AG04450 (cell line): ENCODE data around the gene APOO. TPM values are rescaled to one million over a fixed set of nuclear protein-coding genes. Genes with fewer than 3 reads are reported as not detected.
A peak's percentile ranks its signal among the peaks of the same experiment; 100 is the strongest.
"Not testable (repeated sequence)": the region's sequence is repeated elsewhere in the genome, so short reads cannot be mapped to it uniquely, and the experiment has no call there.

Experiments used
- CTCF ChIA-PET: fragments of 300-600, 350-600 bp; formaldehyde crosslinking; extraction: SDS; loops from one replicate; lab custom pipeline; 2022; ENCODE audit warnings: antibody characterized with exemption, inconsistent platforms; lab: Charles Lee
- POLR2A ChIA-PET: fragments of 350-600 bp; formaldehyde crosslinking; extraction: SDS; loops from one replicate; lab custom pipeline; 2021; ENCODE audit warnings: antibody characterized with exemption, inconsistent platforms; lab: Yijun Ruan, JAX
- DNase-seq: peaks from one replicate; pipeline ENCODE4 v3.0.0-alpha.2; 2011; ENCODE audit warnings: low read depth, low spot score
- H3K27ac ChIP-seq: one replicate; pipeline ENCODE4 v1.5.1; 2012; ENCODE audit warnings: low read depth, low read length, control low read depth
- H3K27me3 ChIP-seq: one replicate; pipeline ENCODE4 v1.6.0; 2012; ENCODE audit warnings: low read length; ENCODE audit not compliant: control insufficient read depth, insufficient read depth
- H3K4me3 ChIP-seq: 2 replicates; pipeline ENCODE4 v1.5.1; 2011; ENCODE audit warnings: mild to moderate bottlenecking, low read depth, low read length, control low read depth
- H3K9me3 ChIP-seq: 2 replicates; pipeline ENCODE4 v1.5.1; 2012; ENCODE audit warnings: low read length; ENCODE audit not compliant: control insufficient read depth, insufficient read depth
- polyA plus RNA-seq: library from polyadenylated mRNA; depleted of rRNA; stranded (reverse); fragments of >200 nt; gene quantifications from 2 replicates; pipeline ENCODE4 v1.2.3, GENCODE V29; 2011
- TF ChIP-seq, protein P1 (sequence below): IDR thresholded peaks from 2 replicates; pipeline ENCODE4 v1.5.1; 2011; ENCODE audit warnings: low read depth, low read length, control low read depth, inconsistent platforms

Gene APOO
- polyA plus RNA-seq, 1 experiment = 16.3 TPM

DNA sequence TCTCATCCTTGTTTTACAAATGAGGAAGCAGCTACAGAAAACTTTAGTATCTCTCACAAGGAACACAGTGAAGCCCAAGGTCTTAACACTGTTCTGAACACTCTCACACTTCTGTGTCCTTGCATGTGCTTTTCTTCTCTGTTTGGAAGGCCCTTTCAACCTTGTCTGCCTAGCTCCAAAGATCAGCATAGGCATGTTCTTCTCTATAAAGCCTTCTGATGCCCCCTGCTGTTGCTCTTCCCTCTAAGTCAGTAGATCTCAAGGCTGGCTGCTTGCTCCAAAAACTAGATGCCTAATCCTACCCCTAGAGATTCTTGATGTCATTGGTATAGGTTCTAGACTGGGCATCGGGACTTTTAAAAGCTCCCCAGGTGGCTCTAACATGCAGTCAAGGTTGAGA is 5.9 kb downstream of the APOO start:
- Histone ChIP-seq H3K4me3 (no peak overlapping the region), H3K27me3 (no peaks in the 10 kb centered on the region), H3K27ac (no peak overlapping the region), H3K9me3 (no peaks in the 10 kb centered on the region)
- ChIA-PET POLR2A (interaction anchor here (0.8 to 3.1 kb wide), 6 partner anchors 81 to 160 kb away, joined by 3 to 60 read pairs (median 4); partner anchors contain the start of genes ACOT9, EIF2S3 and SAT1), CTCF (interaction anchor here (0.6 to 4.4 kb wide), 42 partner anchors 11 to 1917 kb away, joined by 3 to 102 read pairs (median 5); partner anchors contain the start of genes ACOT9, EIF2S3, KLHL15 and SAT1)
- TF ChIP-seq, protein P1, sequence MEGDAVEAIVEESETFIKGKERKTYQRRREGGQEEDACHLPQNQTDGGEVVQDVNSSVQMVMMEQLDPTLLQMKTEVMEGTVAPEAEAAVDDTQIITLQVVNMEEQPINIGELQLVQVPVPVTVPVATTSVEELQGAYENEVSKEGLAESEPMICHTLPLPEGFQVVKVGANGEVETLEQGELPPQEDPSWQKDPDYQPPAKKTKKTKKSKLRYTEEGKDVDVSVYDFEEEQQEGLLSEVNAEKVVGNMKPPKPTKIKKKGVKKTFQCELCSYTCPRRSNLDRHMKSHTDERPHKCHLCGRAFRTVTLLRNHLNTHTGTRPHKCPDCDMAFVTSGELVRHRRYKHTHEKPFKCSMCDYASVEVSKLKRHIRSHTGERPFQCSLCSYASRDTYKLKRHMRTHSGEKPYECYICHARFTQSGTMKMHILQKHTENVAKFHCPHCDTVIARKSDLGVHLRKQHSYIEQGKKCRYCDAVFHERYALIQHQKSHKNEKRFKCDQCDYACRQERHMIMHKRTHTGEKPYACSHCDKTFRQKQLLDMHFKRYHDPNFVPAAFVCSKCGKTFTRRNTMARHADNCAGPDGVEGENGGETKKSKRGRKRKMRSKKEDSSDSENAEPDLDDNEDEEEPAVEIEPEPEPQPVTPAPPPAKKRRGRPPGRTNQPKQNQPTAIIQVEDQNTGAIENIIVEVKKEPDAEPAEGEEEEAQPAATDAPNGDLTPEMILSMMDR = peak; percentile 60
- peak; percentile 49 for DNase-seq

DNA sequence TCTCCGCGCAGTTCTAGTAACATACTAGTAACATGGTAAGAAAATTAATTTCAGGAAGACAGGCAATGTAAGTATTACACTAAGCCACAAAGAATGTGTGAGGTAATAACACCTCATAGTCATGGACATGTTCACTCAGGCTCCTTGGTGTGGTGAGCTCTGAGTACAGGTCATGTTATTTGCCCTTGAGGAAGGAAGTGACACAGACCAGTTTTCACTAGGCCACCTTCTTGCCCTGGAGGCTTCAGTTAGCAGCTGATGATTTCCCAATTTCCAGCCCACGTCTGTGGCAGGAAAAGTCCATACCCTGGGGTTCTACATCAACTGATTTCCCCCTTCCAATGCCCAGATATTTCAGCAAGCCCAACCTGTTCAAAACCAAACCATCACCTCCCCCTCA is 6.7 kb downstream of the APOO start:
- TF ChIP-seq, protein P1 = no peak
- H3K27ac ChIP-seq = peak overlapping the region; percentile 21
- POLR2A ChIA-PET = interaction anchor here (0.8 to 3.1 kb wide), 3 partner anchors 81 to 154 kb away, joined by 3 to 60 read pairs (median 4); partner anchors contain the start of genes EIF2S3 and SAT1
- H3K9me3 ChIP-seq = no peaks in the 10 kb centered on the region
- CTCF ChIA-PET = interaction anchor here (0.5 to 4.4 kb wide), 28 partner anchors 11 to 1916 kb away, joined by 3 to 102 read pairs (median 8); partner anchors contain the start of genes ACOT9, EIF2S3 and SAT1
- no peak overlapping the region for H3K4me3 ChIP-seq
- DNase-seq = peak; percentile 23
- H3K27me3 ChIP-seq = no peaks in the 10 kb centered on the region

DNA sequence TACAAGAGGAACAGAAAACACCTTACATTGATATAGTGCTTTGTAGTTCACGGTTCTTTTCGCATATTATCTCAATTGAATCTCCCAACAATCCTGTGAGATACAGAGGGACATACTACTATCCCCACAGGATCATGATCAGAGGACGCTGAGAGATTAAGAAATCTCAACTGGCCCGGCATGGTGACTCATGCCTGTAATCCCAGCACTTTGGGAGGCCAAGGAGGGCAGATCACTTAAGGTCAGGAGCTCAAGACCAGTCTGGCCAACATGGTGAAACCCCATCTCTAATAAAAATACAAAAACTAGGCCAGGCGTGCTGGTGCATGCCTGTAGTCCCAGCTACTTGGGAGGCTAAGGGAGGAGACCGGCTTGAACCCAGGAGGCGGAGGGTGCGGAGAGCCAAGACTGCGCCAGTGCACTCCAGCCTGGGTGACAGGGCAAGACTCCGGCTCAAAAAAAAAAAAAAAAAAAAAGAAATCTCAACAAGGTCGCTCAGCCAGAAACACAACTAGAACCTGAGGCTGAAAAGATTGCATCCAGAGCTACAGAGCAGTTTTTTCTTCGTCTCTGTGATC is 7.4 kb downstream of the APOO start:
- POLR2A ChIA-PET = interaction anchor here (3.1 kb wide), 1 partner anchor 117 kb away, joined by 60 read pairs; the partner anchor contains the start of gene SAT1
- Histone ChIP-seq H3K9me3 (no peaks in the 10 kb centered on the region), H3K4me3 (no peak overlapping the region), H3K27ac (no peak overlapping the region), H3K27me3 (no peaks in the 10 kb centered on the region)
- TF ChIP-seq, protein P1 = no peak
- CTCF ChIA-PET = interaction anchor here (2.0 to 4.4 kb wide), 3 partner anchors 117 to 212 kb away, joined by 16 to 102 read pairs (median 63); partner anchors contain the start of gene SAT1
- DNase-seq = no peak

DNA sequence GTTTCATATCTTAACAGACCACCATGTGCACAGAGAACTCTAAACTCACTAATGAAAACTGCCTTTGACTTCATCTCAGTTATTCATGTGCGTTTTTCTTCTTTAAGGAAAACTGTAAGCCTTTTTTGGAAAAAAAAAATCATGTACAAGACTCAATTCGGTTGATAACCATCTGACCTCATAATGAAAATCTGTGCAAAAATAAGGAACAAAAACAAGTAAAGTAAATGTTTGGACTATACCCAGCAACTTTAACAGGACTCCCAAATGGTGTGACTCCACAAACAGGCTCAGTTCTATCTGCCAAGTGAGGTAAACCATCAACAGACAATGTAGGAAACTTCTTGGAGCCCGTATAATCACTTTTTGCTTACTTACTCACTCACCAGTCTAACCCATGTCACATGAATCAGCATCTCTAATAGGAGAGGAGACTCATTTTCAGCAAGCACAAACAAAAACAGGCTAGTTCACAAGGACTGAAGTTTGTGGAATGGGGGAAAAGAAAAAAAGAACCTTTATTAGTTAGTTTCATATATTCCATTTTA is 9.3 kb downstream of the APOO start:
- ChIA-PET CTCF (interaction anchor here (1.0 kb wide), 1 partner anchor 115 kb away, joined by 4 read pairs; the partner anchor contains the start of gene SAT1), POLR2A (interaction anchor here (1.9 kb wide), 1 partner anchor 115 kb away, joined by 13 read pairs; the partner anchor contains the start of gene SAT1)
- Histone ChIP-seq H3K27ac (no peak overlapping the region), H3K27me3 (no peaks in the 10 kb centered on the region), H3K4me3 (no peak overlapping the region), H3K9me3 (no peaks in the 10 kb centered on the region)
- DNase-seq = no peak
- TF ChIP-seq, protein P1 = no peak

DNA sequence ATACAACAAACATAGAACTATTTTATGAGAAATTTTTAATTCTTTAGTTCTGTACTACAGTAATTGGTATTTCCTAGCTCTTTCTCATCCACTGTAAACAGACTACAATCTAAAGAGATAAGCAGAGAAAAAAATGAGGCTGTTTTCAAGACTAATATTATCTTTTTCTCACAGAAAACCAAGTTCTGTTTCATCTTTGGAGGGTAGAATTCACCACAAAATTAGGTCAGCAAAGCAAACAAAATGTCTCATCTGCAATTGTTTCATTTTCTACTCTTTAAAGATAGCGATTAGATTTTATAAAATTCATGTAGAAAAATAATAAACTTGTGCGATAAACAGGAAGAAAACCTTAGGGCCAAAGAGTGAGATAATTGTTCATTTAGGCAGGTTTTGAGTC is 10.8 kb downstream of the APOO start:
- POLR2A ChIA-PET = interaction anchor here (1.9 kb wide), 1 partner anchor 114 kb away, joined by 13 read pairs; the partner anchor contains the start of gene SAT1
- CTCF ChIA-PET = no interaction called here

DNA sequence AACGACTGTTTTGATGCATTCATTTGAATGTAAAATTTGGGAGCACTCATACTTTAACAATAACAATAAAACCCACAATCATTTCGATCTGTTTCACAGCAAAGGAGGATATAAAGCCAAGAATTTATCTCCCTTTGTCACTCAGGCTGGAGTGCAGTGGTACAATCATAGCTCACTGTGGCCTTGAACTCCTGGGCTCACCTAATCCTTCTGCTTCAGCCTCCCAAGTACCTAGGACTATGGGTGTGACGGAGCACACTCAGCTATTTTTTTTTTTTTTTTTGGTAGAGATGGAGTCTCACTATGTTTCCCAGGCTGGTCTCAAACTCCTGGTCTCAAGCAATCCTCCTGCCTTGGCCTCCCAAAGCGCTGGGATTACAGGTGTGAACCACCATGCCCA is 11.2 kb downstream of the APOO start:
- POLR2A ChIA-PET = interaction anchor here (1.9 kb wide), 1 partner anchor 113 kb away, joined by 13 read pairs; the partner anchor contains the start of gene SAT1

More for the DNA sequence above, 10.8 kb downstream of the APOO start:
- Histone ChIP-seq H3K9me3 (no peaks in the 10 kb centered on the region), H3K4me3 (no peak overlapping the region), H3K27ac (no peak overlapping the region), H3K27me3 (no peaks in the 10 kb centered on the region)
- TF ChIP-seq, protein P1 = no peak
- DNase-seq = no peak

DNA sequence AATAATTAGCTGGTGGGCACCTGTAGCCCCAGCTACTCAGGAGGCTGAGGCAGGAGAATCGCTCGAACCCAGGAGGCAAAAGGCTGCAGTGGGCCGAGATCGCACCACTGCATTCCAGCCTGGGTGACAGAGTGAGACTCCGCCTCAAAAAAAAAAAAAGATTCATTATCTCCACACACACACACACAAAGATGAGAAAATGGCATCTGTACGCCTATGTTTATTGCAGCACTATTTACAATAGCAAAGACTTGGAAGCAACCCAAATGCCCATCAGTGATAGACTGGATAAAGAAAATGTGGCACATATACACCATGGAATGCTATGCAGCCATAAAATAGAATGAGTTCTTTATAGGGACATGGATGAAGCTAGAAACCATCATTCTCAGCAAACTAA is 12.7 kb downstream of the APOO start:
- not testable (repeated sequence) for H3K9me3 ChIP-seq, H3K27me3 ChIP-seq, DNase-seq, H3K4me3 ChIP-seq, H3K27ac ChIP-seq
- CTCF ChIA-PET = interaction anchor here (1.4 kb wide), 1 partner anchor 113 kb away, joined by 4 read pairs; no protein-coding TSS in a partner anchor
- POLR2A ChIA-PET = interaction anchor here (0.7 kb wide), 1 partner anchor 247 kb away, joined by 7 read pairs; no protein-coding TSS in a partner anchor

More for the DNA sequence above, 11.2 kb downstream of the APOO start:
- H3K27me3 ChIP-seq, H3K9me3 ChIP-seq, DNase-seq, H3K4me3 ChIP-seq, H3K27ac ChIP-seq: not testable (repeated sequence)
- CTCF ChIA-PET = interaction anchor here (1.4 kb wide), 1 partner anchor 114 kb away, joined by 4 read pairs; no protein-coding TSS in a partner anchor
